GM12878 (cell line): ENCODE data around the gene NUP210. TPM values are rescaled to one million over a fixed set of nuclear protein-coding genes. Genes with fewer than 3 reads are reported as not detected.

Source experiments
- ATAC-seq: fragments of 200-7000 bp; cut with Tn5 transposase; 3 replicates; pipeline ENCODE4 v1.9.1; 2020; ENCODE audit warnings: mild to moderate bottlenecking, moderate library complexity
- BruUV-seq: library from RNA; stranded (reverse); fragments of 400-500 nt; replicated peaks from 2 replicates; lab custom pipeline; 2021; lab: Mats Ljungman, UMichigan
- CTCF ChIA-PET: fragments of 300-600 bp; sonication (Branson Sonifier 250); formaldehyde crosslinking; extraction: SDS; loops from one replicate; lab custom pipeline; 2021; ENCODE audit warnings: inconsistent platforms; lab: Yijun Ruan, JAX
- POLR2A ChIA-PET: fragments of 350-600 bp; formaldehyde crosslinking; extraction: SDS; loops from one replicate; lab custom pipeline; 2021; ENCODE audit warnings: inconsistent platforms; lab: Charles Lee
- RAD21 ChIA-PET: fragments of 300-600 bp; sonication (Branson Sonifier 250); formaldehyde crosslinking; loops from one replicate; lab custom pipeline; 2023; ENCODE audit warnings: antibody characterized with exemption; ENCODE audit not compliant: unreplicated experiment; lab: Charles Lee
- SMC1A ChIA-PET: fragments of 300-600 bp; sonication (Branson Sonifier 250); formaldehyde crosslinking; loops from one replicate; lab custom pipeline; 2023; ENCODE audit not compliant: unreplicated experiment, uncharacterized antibody; lab: Charles Lee
- DNase-seq: peaks from one replicate; pipeline ENCODE4 v3.0.0-alpha.2; 2011; ENCODE audit warnings: low read depth, low spot score
- FAIRE-seq: peaks from 3 replicates; lab custom pipeline; 2011; peaks lifted over from hg19 to GRCh38; lab: Jason Lieb, UNC
- H2AFZ ChIP-seq: 2 replicates; pipeline ENCODE4 v1.6.0; 2011; ENCODE audit warnings: low read depth, low read length, control low read depth; ENCODE audit not compliant: control insufficient read depth
- H3K27ac ChIP-seq: 2 replicates; pipeline ENCODE4 v1.5.1; 2011; ENCODE audit warnings: control low read depth; ENCODE audit not compliant: control insufficient read depth, insufficient read depth
- H3K27me3 ChIP-seq, 2 experiments: replicated peaks in 1 of 2; 2 replicates each; pipeline versions ENCODE4 v1.6.0 to v1.6.1; 2011; ENCODE audit warnings: low read length in 1 of 2; ENCODE audit not compliant: control insufficient read depth in 2 of 2, insufficient read depth in 2 of 2
- H3K36me3 ChIP-seq, 2 experiments: 2 replicates each; pipeline ENCODE4 v1.5.1; 2011; ENCODE audit warnings: low read length in 1 of 2; ENCODE audit not compliant: control insufficient read depth in 2 of 2, insufficient read depth in 2 of 2
- H3K4me1 ChIP-seq: 2 replicates; pipeline ENCODE4 v1.6.1; 2011; ENCODE audit warnings: mild to moderate bottlenecking, low read length, moderate library complexity, mixed read lengths; ENCODE audit not compliant: control insufficient read depth, insufficient read depth
- H3K4me2 ChIP-seq: 2 replicates; pipeline ENCODE4 v1.6.0; 2011; ENCODE audit warnings: control low read depth; ENCODE audit not compliant: control insufficient read depth, insufficient read depth
- H3K4me3 ChIP-seq: fragments of 200-600 bp; sonication (generic); 2 replicates; pipeline ENCODE4 v1.5.1; 2016
- H3K79me2 ChIP-seq: 2 replicates; pipeline ENCODE4 v1.6.0; 2011; ENCODE audit warnings: low read length; ENCODE audit not compliant: control insufficient read depth, insufficient read depth
- H3K9ac ChIP-seq: 2 replicates; pipeline ENCODE4 v1.8.0; 2011; ENCODE audit warnings: low read length, control low read depth, mixed read lengths; ENCODE audit not compliant: control insufficient read depth, insufficient read depth
- H3K9me3 ChIP-seq: replicated peaks from 3 replicates; pipeline ENCODE4 v1.5.1; 2011; ENCODE audit warnings: mild to moderate bottlenecking, low read length; ENCODE audit not compliant: control insufficient read depth, insufficient read depth
- H4K20me1 ChIP-seq: 2 replicates; pipeline ENCODE4 v1.6.0; 2011; ENCODE audit not compliant: control insufficient read depth, insufficient read depth
- BCL11A ChIP-seq: IDR thresholded peaks from 2 replicates; pipeline ENCODE4 v1.6.1; 2011; ENCODE audit warnings: low read depth, low read length
- CTCF ChIP-seq, 3 experiments: IDR thresholded peaks in 2 of 3; conservative IDR thresholded peaks in 1 of 3; 2 replicates each; pipeline ENCODE4 v1.5.1; 2011; ENCODE audit warnings: low read depth in 3 of 3, low read length in 3 of 3, mild to moderate bottlenecking in 3 of 3, control low read depth in 2 of 3, moderate library complexity in 2 of 3, inconsistent platforms in 1 of 3, mixed read lengths in 1 of 3; ENCODE audit not compliant: control insufficient read depth in 2 of 3, insufficient read depth in 1 of 3; ENCODE audit errors: extremely low read depth in 1 of 3
- IRF5 ChIP-seq: fragments of 450-650 bp; IDR thresholded peaks from 2 replicates; pipeline ENCODE4 v1.6.1; 2017; ENCODE audit warnings: borderline replicate concordance
- MEF2A ChIP-seq: IDR thresholded peaks from 2 replicates; pipeline ENCODE4 v1.6.1; 2011; ENCODE audit warnings: low read depth, mild to moderate bottlenecking, low read length, moderate library complexity; ENCODE audit not compliant: insufficient read depth
- NFYA ChIP-seq: IDR thresholded peaks from 2 replicates; pipeline ENCODE4 v1.6.1; 2011; ENCODE audit warnings: low read depth, mild to moderate bottlenecking, low read length, improper control_type of control experiment, borderline replicate concordance
- PAX5 ChIP-seq: IDR thresholded peaks from 2 replicates; pipeline ENCODE4 v1.6.1; 2011; ENCODE audit warnings: low read depth, low read length, borderline replicate concordance
- RELA ChIP-seq: fragments of 450-650 bp; IDR thresholded peaks from 2 replicates; pipeline ENCODE4 v1.8.0; 2014; ENCODE audit warnings: borderline replicate concordance; ENCODE audit not compliant: partially characterized antibody
- REST ChIP-seq: IDR thresholded peaks from 2 replicates; pipeline ENCODE4 v1.6.1; 2012; ENCODE audit warnings: mild to moderate bottlenecking, low read depth, low read length
- SP1 ChIP-seq: IDR thresholded peaks from one replicate; pipeline ENCODE4 v1.6.1; 2011; ENCODE audit warnings: low read depth, low read length
- TBL1XR1 ChIP-seq: IDR thresholded peaks from 2 replicates; pipeline ENCODE4 v1.6.1; 2012; ENCODE audit warnings: low read depth, low read length, improper control_type of control experiment
- TCF3 ChIP-seq: IDR thresholded peaks from 2 replicates; pipeline ENCODE4 v1.6.1; 2012; ENCODE audit warnings: low read depth, mild to moderate bottlenecking, low read length, borderline replicate concordance; ENCODE audit not compliant: insufficient read depth
- USF2 ChIP-seq: IDR thresholded peaks from 2 replicates; pipeline ENCODE4 v1.6.1; 2011; ENCODE audit warnings: low read depth, low read length, improper control_type of control experiment, borderline replicate concordance
- WRNIP1 ChIP-seq: IDR thresholded peaks from 2 replicates; pipeline ENCODE4 v1.6.1; 2011; ENCODE audit warnings: low read depth, low read length, improper control_type of control experiment, borderline replicate concordance
- ZNF207 ChIP-seq: fragments of 450-650 bp; IDR thresholded peaks from 2 replicates; pipeline ENCODE4 v1.6.1; 2014; ENCODE audit warnings: antibody characterized with exemption, mild to moderate bottlenecking, borderline replicate concordance
- ZNF384 ChIP-seq: IDR thresholded peaks from 2 replicates; pipeline ENCODE4 v1.6.1; 2012; ENCODE audit warnings: low read depth, mild to moderate bottlenecking, low read length, improper control_type of control experiment, borderline replicate concordance
- WGBS: methylation state at CpG from one replicate; pipeline ENCODE4 v1.1.6; 2016; ENCODE audit warnings: low lambda C conversion rate; ENCODE audit not compliant: insufficient replicate concordance, insufficient coverage; ENCODE audit errors: missing lambda C conversion rate; 5-methylcytosine and 5-hydroxymethylcytosine counted together
- in situ Hi-C: fragments of 300-500 bp; cut with MboI; formaldehyde crosslinking; loops from 9 replicates; pipeline ENCODE4 v1.14.3; 2018; ENCODE audit warnings: mixed read lengths
- intact Hi-C: fragments of 100-400 bp; cut with micrococcal nuclease; formaldehyde crosslinking; loops from one replicate; pipeline ENCODE4 v1.14.2; 2022; ENCODE audit not compliant: unreplicated experiment
- polyA plus RNA-seq, 11 experiments: library from polyadenylated mRNA; depleted of rRNA in 4 of 11; unstranded in 6 of 11; stranded (reverse) in 5 of 11; fragments of >200 nt; fragmentation: Nextera tagmentation in 4 of 11; fragmentation: Illumina TruSeq in 1 of 11; extraction: Ambion mirVana in 4 of 11; extraction: Trizol in 1 of 11; gene quantifications; 1 replicate in 1 of 11; 2 replicates in 10 of 11; pipeline versions ENCODE4 v1.2.1 to v1.2.3, GENCODE V29; 2011 to 2016; ENCODE audit warnings: inconsistent platforms in 2 of 11, missing spikeins in 2 of 11, low read depth in 1 of 11
- total RNA-seq, 4 experiments: library from RNA; depleted of rRNA in 3 of 4; stranded (reverse); fragments of >200 nt in 3 of 4; fragmentation: Illumina TruSeq in 1 of 4; extraction: Trizol in 1 of 4; gene quantifications; 2 replicates each; pipeline versions ENCODE4 v1.2.1 to v1.2.3, GENCODE V29; 2013 to 2021

Gene NUP210
- total and polyA plus RNA-seq, 10 of the 15 experiments (the other 5 are each of a cell fraction or from before 2014, with no cell fraction given): 2.9 to 150 (median 76.0) TPM

GRCh38 chr3:13348100-13348499 is 72.0 kb downstream of the NUP210 start (continued):
- no peak for TF ChIP-seq TCF3
- no peak for TF ChIP-seq TBL1XR1
- TF ChIP-seq ZNF384: no peak
- TF ChIP-seq SP1: no peak
- TF ChIP-seq, all 136 proteins: peak for 0

GRCh38 chr3:13347390-13347950 is 72.7 kb downstream of the NUP210 start:
- no peak overlapping the region for H3K9ac ChIP-seq
- H3K4me2 ChIP-seq: no peak overlapping the region
- H3K4me1 ChIP-seq: no peaks in the 10 kb centered on the region
- no peak for ATAC-seq
- CTCF ChIA-PET: no interaction called here
- RAD21 ChIA-PET: no interaction called here
- H3K79me2 ChIP-seq: no peaks in the 10 kb centered on the region
- WGBS: 80% methylated on average over 15 of the region's 15 CpGs
- POLR2A ChIA-PET: no interaction called here
- intact Hi-C loops (no loop called here), in situ Hi-C loops (no loop called here)
- H4K20me1 ChIP-seq: no peaks in the 10 kb centered on the region; the same call in 1 of the 2 replicates
- DNase-seq: no peak
- no peak for FAIRE-seq
- no peak overlapping the region for H3K27ac ChIP-seq
- no peaks in the 10 kb centered on the region for H3K27me3 ChIP-seq
- SMC1A ChIA-PET: no interaction called here
- peaks cover 44% of the 10 kb centered on the region in 2 experiments for H3K36me3 ChIP-seq
- no peak overlapping the region for H2AFZ ChIP-seq
- no peaks in the 10 kb centered on the region for H3K9me3 ChIP-seq
- no TSS peak for BruUV-seq
- H3K4me3 ChIP-seq: no peak overlapping the region
- TF ChIP-seq WRNIP1 (no peak), MEF2A (no peak), BCL11A (no peak), CTCF (IDR thresholded peaks at IDR 0.05 in 2 of 3, conservative IDR thresholded peaks at IDR 0.05 in 1 of 3; ENCODE audit: control insufficient read depth in 2 of 3, extremely low read depth in 1 of 3, insufficient read depth in 1 of 3, low read depth in 3 of 3, low read length in 3 of 3) (no peak), IRF5 (no peak), USF2 (no peak), ZNF207 (no peak), RELA (no peak), PAX5 (no peak), REST (no peak), NFYA (no peak)
